IMR-90 (cell line): ENCODE results near the gene SERPINA9. TPM values are rescaled to one million over a fixed set of nuclear protein-coding genes. Genes with fewer than 3 reads are reported as not detected.

ENCODE experiments used
- ATAC-seq: fragments of 200-7000 bp; cut with Tn5 transposase; 2 replicates; pipeline ENCODE4 v1.9.1; 2020; ENCODE audit warnings: low read depth, mild to moderate bottlenecking, moderate library complexity
- BruUV-seq: library from RNA; stranded (reverse); fragments of 400-500 nt; replicated peaks from 2 replicates; lab custom pipeline; 2021; lab: Mats Ljungman, UMichigan
- CTCF ChIA-PET: fragments of 300-600 bp; formaldehyde crosslinking; extraction: SDS; loops from one replicate; lab custom pipeline; 2021; ENCODE audit warnings: antibody characterized with exemption; lab: Yijun Ruan, JAX
- POLR2A ChIA-PET: fragments of 300-600 bp; sonication (Branson Sonifier 250); formaldehyde crosslinking; loops from one replicate; lab custom pipeline; 2022; ENCODE audit warnings: antibody characterized with exemption; ENCODE audit not compliant: unreplicated experiment; lab: Charles Lee
- DNase-seq: peaks from one replicate; pipeline ENCODE4 v3.0.0; 2013
- H2AFZ ChIP-seq: replicated peaks from 2 replicates; pipeline ENCODE3; 2013; ENCODE audit warnings: low read length, mild to moderate bottlenecking; ENCODE audit not compliant: poor library complexity
- H2AK5ac ChIP-seq: 2 replicates; pipeline ENCODE4 v1.6.1; 2013; ENCODE audit warnings: low read depth, low read length, inconsistent platforms
- H2AK9ac ChIP-seq: replicated peaks from 2 replicates; pipeline ENCODE3; 2013; ENCODE audit warnings: mild to moderate bottlenecking, low read depth, low read length, moderate library complexity; ENCODE audit not compliant: poor library complexity
- H2BK120ac ChIP-seq: 2 replicates; pipeline ENCODE4 v1.6.1; 2013; ENCODE audit warnings: low read depth, low read length, inconsistent platforms
- H2BK15ac ChIP-seq: 3 replicates; pipeline ENCODE4 v1.6.1; 2013; ENCODE audit warnings: low read depth, low read length, inconsistent platforms
- H2BK20ac ChIP-seq: 2 replicates; pipeline ENCODE4 v1.6.1; 2013; ENCODE audit warnings: low read depth, mild to moderate bottlenecking, inconsistent platforms, low read length, moderate library complexity
- H2BK5ac ChIP-seq: 2 replicates; pipeline ENCODE4 v1.6.1; 2013; ENCODE audit warnings: mild to moderate bottlenecking, low read depth, low read length, inconsistent platforms; ENCODE audit not compliant: poor library complexity, severe bottlenecking
- H3K14ac ChIP-seq: replicated peaks from 2 replicates; pipeline ENCODE4 v1.6.1; 2013; ENCODE audit warnings: low read depth, low read length, inconsistent platforms
- H3K18ac ChIP-seq: 2 replicates; pipeline ENCODE4 v1.6.1; 2013; ENCODE audit warnings: low read depth, low read length, control low read depth
- H3K23ac ChIP-seq: 2 replicates; pipeline ENCODE4 v1.6.1; 2013; ENCODE audit warnings: low read depth, low read length, inconsistent platforms
- H3K27ac ChIP-seq: 2 replicates; pipeline ENCODE4 v1.5.1; 2013; ENCODE audit warnings: mild to moderate bottlenecking, control low read depth, low read length; ENCODE audit not compliant: insufficient read depth
- H3K27me3 ChIP-seq: 2 replicates; pipeline ENCODE4 v1.6.1; 2013; ENCODE audit warnings: low read length; ENCODE audit not compliant: control insufficient read depth, insufficient read depth
- H3K36me3 ChIP-seq: 2 replicates; pipeline ENCODE4 v1.6.1; 2013; ENCODE audit warnings: low read length, mixed read lengths; ENCODE audit not compliant: control insufficient read depth, insufficient read depth
- H3K4ac ChIP-seq: 2 replicates; pipeline ENCODE4 v1.6.1; 2013; ENCODE audit warnings: low read depth, low read length, inconsistent platforms
- H3K4me1 ChIP-seq: 2 replicates; pipeline ENCODE4 v1.6.1; 2013; ENCODE audit warnings: low read length, mixed read lengths; ENCODE audit not compliant: control insufficient read depth, insufficient read depth
- H3K4me2 ChIP-seq: 2 replicates; pipeline ENCODE4 v1.6.1; 2013; ENCODE audit warnings: low read depth, mild to moderate bottlenecking, control low read depth, low read length, moderate library complexity
- H3K4me3 ChIP-seq: 2 replicates; pipeline ENCODE4 v1.5.1; 2013; ENCODE audit warnings: low read depth, mild to moderate bottlenecking, control low read depth, low read length, moderate library complexity; ENCODE audit not compliant: insufficient read depth
- H3K56ac ChIP-seq: 2 replicates; pipeline ENCODE4 v1.6.1; 2013; ENCODE audit warnings: low read length, inconsistent platforms; ENCODE audit not compliant: insufficient read depth; ENCODE audit errors: extremely low read depth
- H3K79me1 ChIP-seq, 2 experiments: 2 replicates each; pipeline ENCODE4 v1.6.1; 2013; ENCODE audit warnings: low read length in 2 of 2, inconsistent platforms in 1 of 2, low read depth in 1 of 2
- H3K9ac ChIP-seq: 2 replicates; pipeline ENCODE4 v1.6.1; 2013; ENCODE audit warnings: low read depth, low read length, control low read depth
- H3K9me1 ChIP-seq: 2 replicates; pipeline ENCODE4 v1.6.1; 2013; ENCODE audit warnings: low read length, inconsistent platforms; ENCODE audit not compliant: insufficient read depth
- H3K9me3 ChIP-seq: 2 replicates; pipeline ENCODE4 v1.6.1; 2013; ENCODE audit warnings: low read length; ENCODE audit not compliant: control insufficient read depth, insufficient read depth
- H4K20me1 ChIP-seq: 2 replicates; pipeline ENCODE4 v1.6.1; 2013; ENCODE audit warnings: low read length, inconsistent platforms; ENCODE audit not compliant: insufficient read depth
- H4K5ac ChIP-seq: 2 replicates; pipeline ENCODE4 v1.6.1; 2013; ENCODE audit warnings: mild to moderate bottlenecking, low read depth, low read length, control low read depth
- H4K8ac ChIP-seq, 2 experiments: 2 replicates each; pipeline ENCODE4 v1.6.1; 2013; ENCODE audit warnings: low read depth in 2 of 2, low read length in 2 of 2, control low read depth in 1 of 2, inconsistent platforms in 1 of 2
- H4K91ac ChIP-seq: 2 replicates; pipeline ENCODE4 v1.6.1; 2013; ENCODE audit warnings: low read depth, low read length, inconsistent platforms; ENCODE audit not compliant: insufficient read depth
- BHLHE40 ChIP-seq: fragments of 150-350 bp; IDR thresholded peaks from 2 replicates; pipeline ENCODE4 v1.6.1; 2016; ENCODE audit warnings: mild to moderate bottlenecking, low read depth, low read length
- CEBPB ChIP-seq: IDR thresholded peaks from 2 replicates; pipeline ENCODE4 v1.6.1; 2012; ENCODE audit warnings: low read depth, low read length, improper control_type of control experiment
- CHD1 ChIP-seq: IDR thresholded peaks from 2 replicates; pipeline ENCODE4 v1.6.1; 2012; ENCODE audit warnings: low read depth, low read length, improper control_type of control experiment
- CTCF ChIP-seq: conservative IDR thresholded peaks from 2 replicates; pipeline ENCODE4 v1.5.1; 2012; ENCODE audit warnings: mild to moderate bottlenecking, low read depth, low read length, improper control_type of control experiment
- ELK1 ChIP-seq: fragments of 150-350 bp; IDR thresholded peaks from 2 replicates; pipeline ENCODE4 v1.6.1; 2016; ENCODE audit warnings: low read depth, mild to moderate bottlenecking, low read length, moderate library complexity, borderline replicate concordance
- FOS ChIP-seq: fragments of 150-350 bp; IDR thresholded peaks from 2 replicates; pipeline ENCODE4 v1.6.1; 2016; ENCODE audit warnings: low read depth, low read length
- MAFK ChIP-seq: IDR thresholded peaks from 2 replicates; pipeline ENCODE4 v1.6.1; 2012; ENCODE audit warnings: low read depth, low read length, improper control_type of control experiment
- MAZ ChIP-seq: IDR thresholded peaks from 2 replicates; pipeline ENCODE4 v1.6.1; 2012; ENCODE audit warnings: low read depth, mild to moderate bottlenecking, low read length, improper control_type of control experiment, moderate library complexity, borderline replicate concordance
- MXI1 ChIP-seq: IDR thresholded peaks from 2 replicates; pipeline ENCODE4 v1.6.1; 2012; ENCODE audit warnings: low read depth, mild to moderate bottlenecking, low read length, moderate library complexity, borderline replicate concordance
- NFE2L2 ChIP-seq: fragments of 150-350 bp; IDR thresholded peaks from 2 replicates; pipeline ENCODE4 v1.6.1; 2016; ENCODE audit warnings: low read depth, mild to moderate bottlenecking, low read length
- POLR2A ChIP-seq: IDR thresholded peaks from 2 replicates; pipeline ENCODE4 v1.6.1; 2012; ENCODE audit warnings: mild to moderate bottlenecking, low read depth, low read length
- RAD21 ChIP-seq: IDR thresholded peaks from 2 replicates; pipeline ENCODE4 v1.6.1; 2012; ENCODE audit warnings: low read length, improper control_type of control experiment
- RCOR1 ChIP-seq: IDR thresholded peaks from 2 replicates; pipeline ENCODE4 v1.6.1; 2012; ENCODE audit warnings: mild to moderate bottlenecking, low read length, improper control_type of control experiment; ENCODE audit not compliant: insufficient replicate concordance
- RFX5 ChIP-seq: IDR thresholded peaks from 2 replicates; pipeline ENCODE4 v1.8.0; 2012; ENCODE audit warnings: low read depth, mild to moderate bottlenecking, low read length, moderate library complexity
- USF2 ChIP-seq: fragments of 150-350 bp; IDR thresholded peaks from 2 replicates; pipeline ENCODE4 v1.6.1; 2017; ENCODE audit warnings: mild to moderate bottlenecking, antibody characterized with exemption, low read length, low read depth
- WGBS, 2 experiments: methylation state at CpG; one replicate each; pipeline versions ENCODE4 v1.1.5 to v1.1.7; 2013; ENCODE audit warnings: missing lambda C conversion rate in 2 of 2; ENCODE audit not compliant: insufficient read length in 1 of 2; ENCODE audit errors: extremely low coverage in 2 of 2; 5-methylcytosine and 5-hydroxymethylcytosine counted together
- dilution Hi-C: fragments of 300-500 bp; cut with HindIII; formaldehyde crosslinking; loops from one replicate; pipeline ENCODE4 v1.14.3; 2018; ENCODE audit warnings: low sequenced_read_pairs; ENCODE audit not compliant: unreplicated experiment
- in situ Hi-C: fragments of 300-500 bp; cut with MboI; formaldehyde crosslinking; loops from 3 replicates; pipeline ENCODE4 v1.14.3; 2019; ENCODE audit warnings: low sequenced_read_pairs, inconsistent platforms, mixed read lengths
- intact Hi-C: fragments of 100-400 bp; cut with micrococcal nuclease; formaldehyde crosslinking; loops from 2 replicates; pipeline ENCODE4 v1.10.0; 2022
- polyA plus RNA-seq, 3 experiments: library from polyadenylated mRNA; depleted of rRNA; stranded (reverse); fragments of >200 nt; gene quantifications; 2 replicates each; pipeline ENCODE4 v1.2.3, GENCODE V29; 2012; ENCODE audit warnings: low replicate concordance in 1 of 3
- total RNA-seq: library from RNA; depleted of rRNA; stranded (reverse); fragments of >200 nt; gene quantifications from 2 replicates; pipeline ENCODE4 v1.2.3, GENCODE V29; 2012

The SERPINA9 gene
- total and polyA plus RNA-seq, 2 of the 4 experiments (the other 2 are of a cell fraction): 0.09 to 0.18 TPM

GRCh38 chr14:94465042-94465441, 11.0 kb downstream of the SERPINA9 start:
- Histone ChIP-seq H3K27ac (no peak overlapping the region), H2BK15ac (no peak overlapping the region), H4K20me1 (no peaks in the 10 kb centered on the region), H3K9ac (no peak overlapping the region), H2AFZ (no peak overlapping the region), H3K9me1 (no peaks in the 10 kb centered on the region), H3K9me3 (no peaks in the 10 kb centered on the region), H3K14ac (no peak overlapping the region), H3K27me3 (no peaks in the 10 kb centered on the region), H2BK120ac (no peak overlapping the region), H2AK5ac (no peak overlapping the region), H4K91ac (no peak overlapping the region), H2BK20ac (no peak overlapping the region), H3K56ac (no peak overlapping the region), H3K36me3 (no peaks in the 10 kb centered on the region), H3K4me1 (no peaks in the 10 kb centered on the region), H3K18ac (no peak overlapping the region), H2BK5ac (no peak overlapping the region), H2AK9ac (no peak overlapping the region), H3K79me1 (no peaks in the 10 kb centered on the region), H4K5ac (no peak overlapping the region), H3K4ac (no peak overlapping the region), H3K4me2 (no peak overlapping the region), H4K8ac (no peak overlapping the region), H3K23ac (no peak overlapping the region), H3K4me3 (no peak overlapping the region)
- intact Hi-C loops (no loop called here), dilution Hi-C loops (no loop called here), in situ Hi-C loops (no loop called here)
- ATAC-seq (no peak), DNase-seq (no peak)
- CTCF ChIA-PET: no interaction called here
- BruUV-seq: no TSS peak
- TF ChIP-seq CEBPB: no peak
- TF ChIP-seq RAD21: no peak
- TF ChIP-seq CTCF: no peak
- TF ChIP-seq MAFK: no peak
- no peak for TF ChIP-seq FOS
- no peak for TF ChIP-seq CHD1
- TF ChIP-seq USF2: no peak
- no peak for TF ChIP-seq MAZ
- no peak for TF ChIP-seq RFX5
- no peak for TF ChIP-seq POLR2A
- no peak for TF ChIP-seq MXI1
- no peak for TF ChIP-seq NFE2L2
- TF ChIP-seq RCOR1: no peak
- no peak for TF ChIP-seq ELK1
- TF ChIP-seq BHLHE40: no peak
- POLR2A ChIA-PET: no interaction called here
- no CpG with 5 or more reads among the region's 5 CpGs for WGBS, 2 experiments
